ENCODE results near the gene PCNT.

DNA sequence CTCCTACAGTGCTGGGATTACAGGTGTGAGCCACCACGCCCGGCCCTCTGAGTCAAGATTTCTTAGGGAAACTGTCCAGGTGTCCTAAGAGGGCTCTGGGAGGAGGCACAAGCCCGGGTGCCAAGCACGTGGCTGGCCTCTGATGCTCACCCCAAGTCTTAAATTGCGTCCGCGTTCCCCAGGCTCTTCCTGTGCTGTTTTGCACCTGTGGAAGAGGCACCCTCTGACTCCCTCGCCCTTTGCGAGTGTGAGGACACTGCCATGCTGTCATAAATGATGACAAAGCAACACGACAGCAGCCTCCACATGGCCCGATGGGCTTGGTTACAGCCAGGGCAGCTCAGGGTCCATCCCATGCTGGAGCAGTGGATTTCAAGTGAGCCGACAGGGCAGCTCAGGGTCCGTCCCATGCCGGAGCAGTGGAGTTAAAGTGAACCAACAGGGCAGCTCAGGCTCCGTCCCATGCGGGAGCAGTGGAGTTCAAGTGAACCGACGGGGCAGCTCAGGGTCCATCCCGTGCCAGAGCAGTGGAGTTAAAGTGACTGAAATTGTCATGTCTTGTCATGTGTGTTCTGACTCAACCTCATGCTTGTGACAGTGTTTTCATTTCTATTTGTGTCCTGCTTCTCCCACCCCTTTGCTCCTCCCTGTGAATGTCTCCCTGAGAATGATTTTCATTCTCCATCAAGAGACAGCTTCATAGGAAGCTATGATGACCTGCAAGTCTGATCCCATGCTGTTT, 33.9 kb downstream of the PCNT start:
- TF ChIP-seq, protein P1, sequence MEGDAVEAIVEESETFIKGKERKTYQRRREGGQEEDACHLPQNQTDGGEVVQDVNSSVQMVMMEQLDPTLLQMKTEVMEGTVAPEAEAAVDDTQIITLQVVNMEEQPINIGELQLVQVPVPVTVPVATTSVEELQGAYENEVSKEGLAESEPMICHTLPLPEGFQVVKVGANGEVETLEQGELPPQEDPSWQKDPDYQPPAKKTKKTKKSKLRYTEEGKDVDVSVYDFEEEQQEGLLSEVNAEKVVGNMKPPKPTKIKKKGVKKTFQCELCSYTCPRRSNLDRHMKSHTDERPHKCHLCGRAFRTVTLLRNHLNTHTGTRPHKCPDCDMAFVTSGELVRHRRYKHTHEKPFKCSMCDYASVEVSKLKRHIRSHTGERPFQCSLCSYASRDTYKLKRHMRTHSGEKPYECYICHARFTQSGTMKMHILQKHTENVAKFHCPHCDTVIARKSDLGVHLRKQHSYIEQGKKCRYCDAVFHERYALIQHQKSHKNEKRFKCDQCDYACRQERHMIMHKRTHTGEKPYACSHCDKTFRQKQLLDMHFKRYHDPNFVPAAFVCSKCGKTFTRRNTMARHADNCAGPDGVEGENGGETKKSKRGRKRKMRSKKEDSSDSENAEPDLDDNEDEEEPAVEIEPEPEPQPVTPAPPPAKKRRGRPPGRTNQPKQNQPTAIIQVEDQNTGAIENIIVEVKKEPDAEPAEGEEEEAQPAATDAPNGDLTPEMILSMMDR (IDR thresholded peaks at IDR 0.05) = no peak
- TF ChIP-seq, protein P2, sequence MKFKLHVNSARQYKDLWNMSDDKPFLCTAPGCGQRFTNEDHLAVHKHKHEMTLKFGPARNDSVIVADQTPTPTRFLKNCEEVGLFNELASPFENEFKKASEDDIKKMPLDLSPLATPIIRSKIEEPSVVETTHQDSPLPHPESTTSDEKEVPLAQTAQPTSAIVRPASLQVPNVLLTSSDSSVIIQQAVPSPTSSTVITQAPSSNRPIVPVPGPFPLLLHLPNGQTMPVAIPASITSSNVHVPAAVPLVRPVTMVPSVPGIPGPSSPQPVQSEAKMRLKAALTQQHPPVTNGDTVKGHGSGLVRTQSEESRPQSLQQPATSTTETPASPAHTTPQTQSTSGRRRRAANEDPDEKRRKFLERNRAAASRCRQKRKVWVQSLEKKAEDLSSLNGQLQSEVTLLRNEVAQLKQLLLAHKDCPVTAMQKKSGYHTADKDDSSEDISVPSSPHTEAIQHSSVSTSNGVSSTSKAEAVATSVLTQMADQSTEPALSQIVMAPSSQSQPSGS (CRISPR knock-in tag; IDR thresholded peaks at IDR 0.05; ENCODE audit: borderline replicate concordance, low read depth) = no peak
- no peak for TF ChIP-seq TP53 (CRISPR knock-in tag; IDR thresholded peaks at IDR 0.05)
- TF ChIP-seq, protein P3, sequence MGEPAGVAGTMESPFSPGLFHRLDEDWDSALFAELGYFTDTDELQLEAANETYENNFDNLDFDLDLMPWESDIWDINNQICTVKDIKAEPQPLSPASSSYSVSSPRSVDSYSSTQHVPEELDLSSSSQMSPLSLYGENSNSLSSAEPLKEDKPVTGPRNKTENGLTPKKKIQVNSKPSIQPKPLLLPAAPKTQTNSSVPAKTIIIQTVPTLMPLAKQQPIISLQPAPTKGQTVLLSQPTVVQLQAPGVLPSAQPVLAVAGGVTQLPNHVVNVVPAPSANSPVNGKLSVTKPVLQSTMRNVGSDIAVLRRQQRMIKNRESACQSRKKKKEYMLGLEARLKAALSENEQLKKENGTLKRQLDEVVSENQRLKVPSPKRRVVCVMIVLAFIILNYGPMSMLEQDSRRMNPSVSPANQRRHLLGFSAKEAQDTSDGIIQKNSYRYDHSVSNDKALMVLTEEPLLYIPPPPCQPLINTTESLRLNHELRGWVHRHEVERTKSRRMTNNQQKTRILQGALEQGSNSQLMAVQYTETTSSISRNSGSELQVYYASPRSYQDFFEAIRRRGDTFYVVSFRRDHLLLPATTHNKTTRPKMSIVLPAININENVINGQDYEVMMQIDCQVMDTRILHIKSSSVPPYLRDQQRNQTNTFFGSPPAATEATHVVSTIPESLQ (CRISPR knock-in tag; IDR thresholded peaks at IDR 0.05) = no peak
- TF ChIP-seq TCF7 (CRISPR knock-in tag; IDR thresholded peaks at IDR 0.05; ENCODE audit: low read depth) = no peak
- TF ChIP-seq, protein P4, sequence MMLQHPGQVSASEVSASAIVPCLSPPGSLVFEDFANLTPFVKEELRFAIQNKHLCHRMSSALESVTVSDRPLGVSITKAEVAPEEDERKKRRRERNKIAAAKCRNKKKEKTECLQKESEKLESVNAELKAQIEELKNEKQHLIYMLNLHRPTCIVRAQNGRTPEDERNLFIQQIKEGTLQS (CRISPR knock-in tag; conservative IDR thresholded peaks at IDR 0.05) = no peak
- TF ChIP-seq, protein P5, sequence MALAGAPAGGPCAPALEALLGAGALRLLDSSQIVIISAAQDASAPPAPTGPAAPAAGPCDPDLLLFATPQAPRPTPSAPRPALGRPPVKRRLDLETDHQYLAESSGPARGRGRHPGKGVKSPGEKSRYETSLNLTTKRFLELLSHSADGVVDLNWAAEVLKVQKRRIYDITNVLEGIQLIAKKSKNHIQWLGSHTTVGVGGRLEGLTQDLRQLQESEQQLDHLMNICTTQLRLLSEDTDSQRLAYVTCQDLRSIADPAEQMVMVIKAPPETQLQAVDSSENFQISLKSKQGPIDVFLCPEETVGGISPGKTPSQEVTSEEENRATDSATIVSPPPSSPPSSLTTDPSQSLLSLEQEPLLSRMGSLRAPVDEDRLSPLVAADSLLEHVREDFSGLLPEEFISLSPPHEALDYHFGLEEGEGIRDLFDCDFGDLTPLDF (CRISPR knock-in tag; IDR thresholded peaks at IDR 0.05) = no peak
- no peak for TF ChIP-seq KAT7 (CRISPR knock-in tag; IDR thresholded peaks at IDR 0.05; ENCODE audit: borderline replicate concordance)
- TF ChIP-seq JUN (CRISPR knock-in tag; IDR thresholded peaks at IDR 0.05) = no peak
- TF ChIP-seq, protein P6, sequence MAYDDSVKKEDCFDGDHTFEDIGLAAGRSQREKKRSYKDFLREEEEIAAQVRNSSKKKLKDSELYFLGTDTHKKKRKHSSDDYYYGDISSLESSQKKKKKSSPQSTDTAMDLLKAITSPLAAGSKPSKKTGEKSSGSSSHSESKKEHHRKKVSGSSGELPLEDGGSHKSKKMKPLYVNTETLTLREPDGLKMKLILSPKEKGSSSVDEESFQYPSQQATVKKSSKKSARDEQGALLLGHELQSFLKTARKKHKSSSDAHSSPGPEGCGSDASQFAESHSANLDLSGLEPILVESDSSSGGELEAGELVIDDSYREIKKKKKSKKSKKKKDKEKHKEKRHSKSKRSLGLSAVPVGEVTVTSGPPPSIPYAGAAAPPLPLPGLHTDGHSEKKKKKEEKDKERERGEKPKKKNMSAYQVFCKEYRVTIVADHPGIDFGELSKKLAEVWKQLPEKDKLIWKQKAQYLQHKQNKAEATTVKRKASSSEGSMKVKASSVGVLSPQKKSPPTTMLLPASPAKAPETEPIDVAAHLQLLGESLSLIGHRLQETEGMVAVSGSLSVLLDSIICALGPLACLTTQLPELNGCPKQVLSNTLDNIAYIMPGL (CRISPR knock-in tag; IDR thresholded peaks at IDR 0.05) = no peak
- no peak for TF ChIP-seq CREM (CRISPR knock-in tag; IDR thresholded peaks at IDR 0.05)
- no peak for TF ChIP-seq ZNF121 (CRISPR knock-in tag; IDR thresholded peaks at IDR 0.05)
- TF ChIP-seq, protein P7, sequence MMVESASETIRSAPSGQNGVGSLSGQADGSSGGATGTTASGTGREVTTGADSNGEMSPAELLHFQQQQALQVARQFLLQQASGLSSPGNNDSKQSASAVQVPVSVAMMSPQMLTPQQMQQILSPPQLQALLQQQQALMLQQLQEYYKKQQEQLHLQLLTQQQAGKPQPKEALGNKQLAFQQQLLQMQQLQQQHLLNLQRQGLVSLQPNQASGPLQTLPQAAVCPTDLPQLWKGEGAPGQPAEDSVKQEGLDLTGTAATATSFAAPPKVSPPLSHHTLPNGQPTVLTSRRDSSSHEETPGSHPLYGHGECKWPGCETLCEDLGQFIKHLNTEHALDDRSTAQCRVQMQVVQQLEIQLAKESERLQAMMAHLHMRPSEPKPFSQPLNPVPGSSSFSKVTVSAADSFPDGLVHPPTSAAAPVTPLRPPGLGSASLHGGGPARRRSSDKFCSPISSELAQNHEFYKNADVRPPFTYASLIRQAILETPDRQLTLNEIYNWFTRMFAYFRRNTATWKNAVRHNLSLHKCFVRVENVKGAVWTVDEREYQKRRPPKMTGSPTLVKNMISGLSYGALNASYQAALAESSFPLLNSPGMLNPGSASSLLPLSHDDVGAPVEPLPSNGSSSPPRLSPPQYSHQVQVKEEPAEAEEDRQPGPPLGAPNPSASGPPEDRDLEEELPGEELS (CRISPR knock-in tag; IDR thresholded peaks at IDR 0.05) = no peak
- TF ChIP-seq, protein P8, sequence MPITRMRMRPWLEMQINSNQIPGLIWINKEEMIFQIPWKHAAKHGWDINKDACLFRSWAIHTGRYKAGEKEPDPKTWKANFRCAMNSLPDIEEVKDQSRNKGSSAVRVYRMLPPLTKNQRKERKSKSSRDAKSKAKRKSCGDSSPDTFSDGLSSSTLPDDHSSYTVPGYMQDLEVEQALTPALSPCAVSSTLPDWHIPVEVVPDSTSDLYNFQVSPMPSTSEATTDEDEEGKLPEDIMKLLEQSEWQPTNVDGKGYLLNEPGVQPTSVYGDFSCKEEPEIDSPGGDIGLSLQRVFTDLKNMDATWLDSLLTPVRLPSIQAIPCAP (CRISPR knock-in tag; IDR thresholded peaks at IDR 0.05) = no peak
